GM12865 (cell line): ENCODE data around the gene EHD4.

Source experiments
- DNase-seq: peaks from one replicate; pipeline ENCODE4 v3.0.0; 2010; ENCODE audit warnings: low read depth
- H3K4me3 ChIP-seq: 2 replicates; pipeline ENCODE4 v1.5.1; 2011; ENCODE audit warnings: mild to moderate bottlenecking, low read depth, low read length, control low read depth
- TF ChIP-seq, protein P1 (sequence below): IDR thresholded peaks from 2 replicates; pipeline ENCODE4 v1.5.1; 2011; ENCODE audit warnings: low read length, control low read depth, low read depth, inconsistent platforms; ENCODE audit not compliant: insufficient read depth; ENCODE audit errors: missing control alignments

The EHD4 gene

DNA sequence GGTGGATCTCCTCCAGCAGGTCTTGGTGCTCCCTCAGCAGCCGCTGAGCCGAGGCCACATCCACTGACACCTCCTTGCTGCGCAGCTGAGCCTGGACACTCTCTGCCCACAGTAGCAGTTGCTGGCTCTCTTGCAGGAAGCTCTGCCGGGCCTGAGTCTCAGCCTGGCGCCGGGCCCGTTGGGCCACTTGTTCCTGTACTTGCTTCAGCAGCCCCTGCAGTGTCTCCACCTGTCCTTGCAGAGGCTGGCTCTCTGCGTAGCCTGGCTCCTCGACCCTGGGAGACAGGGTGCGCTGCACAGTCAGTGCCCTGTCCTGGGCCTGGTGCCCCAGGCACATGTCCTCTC, 94.0 kb downstream of the EHD4 start:
- TF ChIP-seq, protein P1, sequence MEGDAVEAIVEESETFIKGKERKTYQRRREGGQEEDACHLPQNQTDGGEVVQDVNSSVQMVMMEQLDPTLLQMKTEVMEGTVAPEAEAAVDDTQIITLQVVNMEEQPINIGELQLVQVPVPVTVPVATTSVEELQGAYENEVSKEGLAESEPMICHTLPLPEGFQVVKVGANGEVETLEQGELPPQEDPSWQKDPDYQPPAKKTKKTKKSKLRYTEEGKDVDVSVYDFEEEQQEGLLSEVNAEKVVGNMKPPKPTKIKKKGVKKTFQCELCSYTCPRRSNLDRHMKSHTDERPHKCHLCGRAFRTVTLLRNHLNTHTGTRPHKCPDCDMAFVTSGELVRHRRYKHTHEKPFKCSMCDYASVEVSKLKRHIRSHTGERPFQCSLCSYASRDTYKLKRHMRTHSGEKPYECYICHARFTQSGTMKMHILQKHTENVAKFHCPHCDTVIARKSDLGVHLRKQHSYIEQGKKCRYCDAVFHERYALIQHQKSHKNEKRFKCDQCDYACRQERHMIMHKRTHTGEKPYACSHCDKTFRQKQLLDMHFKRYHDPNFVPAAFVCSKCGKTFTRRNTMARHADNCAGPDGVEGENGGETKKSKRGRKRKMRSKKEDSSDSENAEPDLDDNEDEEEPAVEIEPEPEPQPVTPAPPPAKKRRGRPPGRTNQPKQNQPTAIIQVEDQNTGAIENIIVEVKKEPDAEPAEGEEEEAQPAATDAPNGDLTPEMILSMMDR: no peak
- no peak overlapping the region for H3K4me3 ChIP-seq
- no peak for DNase-seq

DNA sequence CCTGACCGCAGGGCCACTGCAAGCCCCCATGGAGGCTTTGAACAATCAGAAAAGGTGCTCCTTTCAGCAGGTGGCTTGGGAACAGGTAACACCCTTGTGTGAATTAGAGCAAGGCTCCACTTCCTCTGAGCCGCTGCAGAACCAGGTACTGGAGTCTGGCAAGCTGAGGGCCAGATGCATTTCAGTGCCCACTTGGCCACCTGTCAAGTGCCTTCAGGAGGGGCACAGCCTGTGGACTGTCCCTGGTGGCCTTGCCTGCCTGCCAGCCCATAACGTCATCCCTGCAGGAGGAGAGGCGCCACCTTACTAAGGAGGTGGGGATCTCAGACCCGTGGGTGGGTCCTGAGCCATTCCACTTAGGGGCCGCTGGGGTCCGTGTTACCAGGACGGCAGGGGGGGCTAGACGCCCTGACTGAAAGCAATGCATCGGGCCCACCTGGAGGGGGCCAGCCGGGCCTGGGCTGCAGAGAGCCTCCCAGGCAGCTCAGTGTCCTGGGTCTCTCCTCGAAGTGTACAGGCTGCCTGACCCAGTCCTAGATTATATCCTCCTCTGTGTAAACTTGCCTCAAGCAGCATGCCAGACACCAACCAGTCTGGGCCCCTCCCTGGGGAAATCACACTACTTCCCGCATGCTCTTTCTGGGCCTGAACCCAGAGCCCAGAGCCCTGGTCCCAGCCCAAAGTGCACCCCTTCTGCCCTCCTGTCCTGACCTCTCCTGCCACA, 94.6 kb downstream of the EHD4 start:
- no peak overlapping the region for H3K4me3 ChIP-seq
- TF ChIP-seq, protein P1: no peak
- DNase-seq: no peak

DNA sequence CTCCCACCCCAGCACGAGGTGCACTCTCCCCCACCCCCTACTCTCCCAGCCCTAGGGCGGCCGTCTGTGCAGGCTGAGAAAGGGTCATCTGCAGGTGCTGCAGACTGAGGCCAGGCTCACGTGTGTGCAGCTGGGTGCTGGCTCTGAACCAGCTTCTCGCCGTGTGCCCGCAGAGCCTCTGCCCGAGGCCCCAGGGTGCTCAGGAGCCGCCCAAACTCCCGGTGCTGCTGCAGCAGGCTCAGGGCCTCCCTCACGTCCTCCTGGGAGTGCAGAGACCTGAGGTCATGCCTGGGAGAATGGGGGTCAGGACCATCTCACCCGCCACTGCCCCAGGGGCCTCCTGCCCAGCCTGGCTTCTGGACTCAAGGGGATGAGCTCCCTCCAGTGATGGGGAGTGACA, 95.7 kb downstream of the EHD4 start:
- TF ChIP-seq, protein P1: no peak
- DNase-seq: no peak
- H3K4me3 ChIP-seq: no peak overlapping the region

DNA sequence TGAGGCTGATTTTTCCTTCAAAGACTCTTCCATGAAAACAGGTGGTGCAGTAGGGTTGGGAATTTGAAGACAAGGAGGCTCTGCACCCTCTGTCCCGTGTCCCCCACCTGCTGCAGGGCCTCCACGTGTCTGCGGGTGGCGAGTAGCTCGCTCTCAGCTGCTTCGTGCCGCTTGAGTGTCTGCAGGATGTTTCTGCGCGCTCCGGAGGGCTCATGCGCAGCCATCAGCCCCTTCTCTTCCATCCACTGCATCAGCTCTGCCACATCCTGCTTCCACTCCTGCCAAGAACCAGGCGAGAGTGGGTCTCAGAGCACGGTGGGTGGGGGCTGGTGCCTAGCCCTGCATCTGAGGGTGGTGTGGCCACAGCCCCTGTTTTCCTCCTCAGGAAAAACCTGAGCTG, 96.3 kb downstream of the EHD4 start:
- TF ChIP-seq, protein P1: no peak
- H3K4me3 ChIP-seq: no peak overlapping the region
- no peak for DNase-seq

DNA sequence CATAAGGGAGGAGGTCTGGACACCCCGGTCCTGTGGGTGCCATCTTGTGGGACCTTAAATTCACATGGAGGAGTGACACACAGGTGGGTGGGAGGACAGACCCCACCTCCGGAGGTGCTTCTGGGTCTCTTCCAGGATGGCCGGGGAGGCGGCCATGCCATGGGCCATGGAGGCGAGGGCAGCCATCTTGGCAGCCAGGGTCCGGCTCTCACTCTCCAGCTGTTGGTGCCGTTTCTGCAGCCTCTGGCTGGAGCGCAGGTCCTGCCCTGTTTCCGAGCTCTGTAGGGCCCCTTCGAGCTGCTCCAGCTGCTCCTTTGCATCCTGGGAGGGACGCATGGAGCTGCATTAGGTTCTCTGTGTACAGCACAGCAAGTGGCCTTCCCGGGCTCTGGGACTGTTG, 97.6 kb downstream of the EHD4 start:
- no peak for DNase-seq
- TF ChIP-seq, protein P1: no peak

DNA sequence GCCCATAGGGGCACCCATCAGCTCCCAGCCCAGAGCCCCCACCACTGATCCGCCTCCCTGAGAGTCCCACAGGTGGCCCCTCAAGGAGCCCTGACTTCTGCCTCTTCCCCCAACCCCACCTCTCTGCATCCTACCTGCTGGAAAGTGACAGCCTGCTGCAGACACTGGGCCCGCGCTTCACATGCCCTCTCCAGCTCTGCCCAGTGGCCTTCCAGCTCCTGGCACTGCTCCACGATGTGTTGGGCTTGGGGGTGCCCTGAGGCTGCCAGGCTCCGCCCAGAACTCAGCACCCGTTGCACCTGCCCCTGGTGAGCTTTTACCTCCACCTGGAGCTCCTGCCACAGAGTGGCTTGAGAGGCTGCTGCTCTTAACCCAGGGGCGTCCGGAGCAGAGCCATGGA, 98.6 kb downstream of the EHD4 start:
- TF ChIP-seq, protein P1: no peak
- no peak for DNase-seq
- H3K4me3 ChIP-seq: no peak overlapping the region

More for the DNA sequence above, 97.6 kb downstream of the EHD4 start:
- no peak overlapping the region for H3K4me3 ChIP-seq

DNA sequence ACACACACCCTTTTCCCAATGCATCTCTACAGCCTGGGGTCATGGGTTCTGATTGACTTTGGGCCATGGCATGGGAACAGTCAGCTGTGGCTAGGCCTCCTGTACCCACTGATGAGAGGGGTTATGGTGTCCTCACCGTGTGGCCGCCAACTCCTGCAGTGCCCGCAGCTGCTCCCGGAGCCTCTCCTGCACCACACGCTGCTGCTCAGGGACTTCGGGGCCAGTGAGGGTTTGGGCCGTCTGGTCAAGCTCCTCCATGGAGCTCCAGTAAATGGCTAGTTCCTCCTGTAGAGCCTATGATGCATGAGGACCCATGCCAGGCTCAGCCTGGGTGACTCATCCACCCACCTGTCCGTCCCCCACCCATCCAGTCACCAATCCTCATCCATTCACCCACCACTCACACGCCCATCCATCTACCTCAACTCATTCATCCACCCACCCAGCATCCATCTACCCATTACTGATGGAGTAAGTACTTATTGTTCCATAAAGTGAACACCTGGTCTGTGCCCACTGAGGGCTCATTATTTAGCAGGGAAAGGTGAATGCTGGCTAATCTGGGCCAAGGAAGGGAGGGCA, 100.1 kb downstream of the EHD4 start:
- no peak for DNase-seq
- TF ChIP-seq, protein P1: no peak
- H3K4me3 ChIP-seq: no peak overlapping the region
